KG1 (cell line): ENCODE data around the gene GFOD1.

Source experiments
- DNase-seq: peaks from one replicate; lab custom pipeline; 2025; lab: John Stamatoyannopoulos, UW

GFOD1 gene

GRCh38 chr6:13425270-13425873 lies 62.0 kb downstream of the GFOD1 start:
- DNase-seq, result no peak

DNA sequence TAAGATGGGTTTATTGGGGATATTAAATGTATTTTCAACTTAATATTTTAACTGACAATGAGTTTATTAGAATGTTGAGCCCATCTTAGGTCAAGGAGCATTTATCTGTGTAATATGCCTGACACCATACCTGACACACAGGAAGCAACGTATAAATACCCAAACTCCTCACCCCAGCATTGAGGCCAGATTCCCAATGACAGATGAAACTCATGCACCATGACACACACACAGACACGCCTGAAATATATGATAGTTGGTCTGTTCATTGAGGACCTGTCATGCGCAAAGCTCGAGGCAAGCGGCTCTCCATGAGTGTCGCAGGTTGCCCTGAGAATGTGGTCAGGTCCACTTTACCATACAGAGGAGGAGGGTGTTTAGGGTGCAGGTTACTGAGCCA lies 64.1 kb downstream of the GFOD1 start:
- no peak for DNase-seq

GRCh38 chr6:13422681-13423221 lies 64.6 kb downstream of the GFOD1 start:
- no peak for DNase-seq

DNA sequence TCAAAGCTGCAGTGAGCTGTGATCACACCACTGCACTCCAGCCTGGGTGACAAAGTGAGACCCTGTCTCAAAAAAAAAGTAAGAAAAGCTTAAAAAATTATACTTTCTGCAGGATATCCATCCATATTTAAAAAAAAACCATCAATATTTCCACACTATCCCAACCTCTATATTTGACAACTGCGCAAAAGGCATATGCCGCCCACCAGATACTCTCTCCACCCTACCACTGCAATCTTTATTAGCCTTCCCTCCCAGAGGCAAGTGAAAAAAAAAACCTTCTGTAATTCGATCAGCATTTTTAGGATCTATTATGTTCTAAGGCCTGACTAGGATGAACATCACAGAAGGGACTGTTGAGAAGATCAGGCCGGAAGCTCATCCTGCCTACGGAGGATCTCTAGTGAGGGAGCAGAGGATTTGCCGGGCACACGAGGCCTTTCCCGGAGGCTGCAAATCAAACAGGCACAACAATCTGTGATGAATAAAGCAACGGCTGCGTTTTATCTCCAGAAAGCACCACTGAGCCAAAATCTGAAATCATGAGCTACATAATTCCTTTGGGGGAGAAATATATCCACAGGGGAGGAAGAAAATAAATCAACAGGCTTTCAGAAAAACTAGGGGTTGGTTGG lies 65.9 kb downstream of the GFOD1 start:
- DNase-seq, result no peak

DNA sequence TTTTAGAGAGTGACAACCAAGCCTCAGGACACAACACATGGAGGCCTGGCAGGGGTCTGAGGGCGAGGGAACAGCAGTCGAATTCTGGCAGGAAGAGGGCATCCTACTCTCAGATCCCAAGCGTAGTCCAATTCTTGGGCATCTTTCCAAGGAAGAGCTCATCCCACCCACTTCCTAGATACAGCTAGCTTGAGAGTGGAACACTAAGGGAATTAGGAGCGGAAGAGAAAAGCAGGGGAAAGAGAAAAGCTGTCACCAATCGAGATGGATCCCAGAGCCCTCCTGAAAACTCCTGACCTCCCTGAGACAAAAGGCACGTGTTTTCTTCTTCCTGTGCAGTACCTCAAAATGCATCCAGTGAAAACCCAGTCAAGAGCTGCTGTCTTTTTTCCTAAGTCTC lies 67.1 kb downstream of the GFOD1 start:
- DNase-seq, result no peak

DNA sequence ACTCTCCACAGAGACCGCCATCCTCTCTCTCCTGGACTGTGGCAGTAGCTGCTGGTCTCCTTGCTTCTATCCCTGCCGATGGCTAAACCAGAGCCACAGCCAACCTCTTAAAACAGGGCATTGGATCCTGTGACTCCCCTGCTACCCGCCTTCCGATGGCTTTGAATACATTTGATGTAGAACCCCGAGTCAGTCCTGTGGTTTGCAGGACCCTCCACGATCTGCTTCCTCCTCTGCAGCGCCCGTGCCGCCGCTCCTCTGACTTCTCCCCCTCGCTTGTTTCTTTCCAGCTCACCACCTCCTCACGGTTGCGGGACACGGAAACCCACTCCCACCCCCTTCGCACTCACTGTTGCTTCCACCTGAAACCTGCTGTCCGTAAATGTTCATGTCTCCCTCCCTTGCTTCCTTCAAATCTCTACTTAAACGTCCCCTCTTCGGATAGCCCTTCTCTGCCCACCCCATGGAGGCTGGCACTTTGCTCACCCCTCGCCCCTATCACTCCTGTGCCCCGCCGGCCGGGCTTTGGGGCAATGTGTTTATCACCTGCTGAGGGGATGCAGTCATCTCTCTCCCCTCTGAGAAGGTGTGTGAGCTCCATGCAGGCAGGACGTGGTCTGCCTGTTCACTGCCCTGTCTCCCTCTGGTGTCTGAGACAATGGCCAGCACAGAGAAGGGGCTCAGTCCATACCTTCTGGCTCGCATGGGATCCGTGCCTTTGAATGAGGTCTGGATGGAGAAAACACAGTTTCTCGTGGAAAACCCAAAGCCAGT lies 67.8 kb downstream of the GFOD1 start:
- DNase-seq, result no peak

DNA sequence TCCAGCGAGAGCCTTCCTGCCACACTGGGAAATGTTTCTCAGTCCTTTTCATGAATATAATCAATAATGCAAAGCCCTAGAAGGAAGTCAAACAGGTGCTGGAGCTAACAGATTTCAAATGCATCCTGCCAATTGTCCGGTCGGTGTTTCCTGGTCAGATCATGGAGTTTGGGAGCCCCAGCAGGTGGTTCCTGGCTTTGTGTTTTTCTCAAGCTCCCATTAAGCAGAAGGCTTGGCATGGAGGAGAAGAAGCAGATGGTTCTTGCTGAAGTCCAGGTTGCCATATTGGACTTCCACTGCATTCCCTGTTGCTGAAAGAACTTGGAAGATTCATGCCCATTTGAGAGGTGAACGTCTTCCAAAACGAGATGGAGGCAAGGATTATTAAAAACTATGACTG lies 68.6 kb downstream of the GFOD1 start:
- DNase-seq, result no peak

- DNase-seq, result no peak
Measured at GRCh38 chr6:13417954-13418353, 69.4 kb downstream of the GFOD1 start.

DNA sequence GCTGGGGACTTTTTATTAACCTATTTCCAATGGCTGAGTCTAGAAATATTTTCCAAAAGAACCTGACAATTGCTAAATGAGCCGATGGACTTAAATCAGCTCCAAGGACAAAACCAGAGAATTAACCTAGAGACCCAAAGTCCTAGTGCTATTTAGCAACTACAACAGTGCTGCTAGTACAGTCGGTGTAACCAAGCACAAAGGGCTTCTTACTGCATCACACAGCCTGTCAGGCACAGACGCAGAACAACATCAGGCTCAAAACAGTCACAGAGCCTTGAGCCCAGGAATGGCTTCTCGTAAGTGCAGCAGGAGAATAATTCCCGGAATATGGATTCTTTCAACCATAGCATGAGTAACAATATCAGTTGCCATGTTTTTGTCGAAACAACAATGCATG lies 70.0 kb downstream of the GFOD1 start:
- DNase-seq, result no peak

GRCh38 chr6:13415283-13415682 lies 72.1 kb downstream of the GFOD1 start:
- no peak for DNase-seq

DNA sequence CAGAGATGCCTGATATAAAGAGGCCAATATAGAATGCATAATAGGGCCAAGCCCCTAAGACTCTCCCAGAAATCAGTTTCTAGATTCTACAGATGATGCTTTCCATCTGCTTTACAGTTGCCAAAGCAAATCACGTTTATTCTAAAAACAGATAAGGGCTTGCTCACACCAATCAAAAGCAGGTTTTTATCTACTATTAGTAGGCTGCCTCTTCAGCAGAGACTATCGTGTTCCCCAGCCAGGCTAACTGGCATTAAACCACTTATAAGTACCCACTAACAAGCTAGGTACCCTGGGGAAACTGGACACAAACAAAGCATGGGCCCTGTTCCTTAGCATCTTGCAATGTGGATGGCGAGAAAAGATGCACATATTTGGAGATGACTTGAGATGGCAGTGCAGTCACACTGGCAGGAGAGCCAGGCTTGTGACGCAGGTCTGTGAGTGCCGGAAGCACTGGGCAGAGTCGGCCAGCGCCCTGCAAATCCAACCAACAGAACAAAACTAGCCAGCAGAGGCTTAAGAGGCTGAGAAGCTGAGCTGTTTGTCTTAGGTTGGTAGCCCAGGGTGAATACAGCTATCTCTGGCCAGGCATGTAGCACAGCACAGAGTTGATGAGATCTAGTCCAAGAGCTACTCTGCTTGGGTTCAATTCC lies 73.4 kb downstream of the GFOD1 start:
- no peak for DNase-seq

- no peak for DNase-seq
Measured at GRCh38 chr6:13413466-13413862, 73.9 kb downstream of the GFOD1 start.

- no peak for DNase-seq
Measured at GRCh38 chr6:13412639-13413465, 74.5 kb downstream of the GFOD1 start.

DNA sequence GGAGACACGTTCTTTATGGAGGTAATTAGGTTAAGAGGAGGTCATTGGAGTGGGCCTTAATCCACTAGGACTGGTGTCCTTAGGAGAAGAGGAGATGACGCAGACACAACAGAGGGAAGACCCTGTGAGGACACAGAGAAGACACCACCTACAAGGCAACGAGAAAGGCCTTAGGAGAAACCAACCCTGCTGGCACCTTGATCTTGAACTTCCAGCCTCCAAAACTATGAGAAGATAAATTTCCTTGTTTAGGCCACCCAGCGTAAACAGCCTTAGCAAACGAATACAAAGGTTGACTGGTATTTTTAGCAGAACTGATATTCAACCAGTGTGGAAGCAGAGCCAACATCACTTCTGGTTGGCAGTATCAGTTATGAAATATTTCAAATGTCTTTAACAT lies 75.2 kb downstream of the GFOD1 start:
- DNase-seq, result no peak

- DNase-seq, result no peak
Measured at GRCh38 chr6:13411484-13411883, 75.9 kb downstream of the GFOD1 start.

- no peak for DNase-seq
Measured at GRCh38 chr6:13409991-13410390, 77.4 kb downstream of the GFOD1 start.

DNA sequence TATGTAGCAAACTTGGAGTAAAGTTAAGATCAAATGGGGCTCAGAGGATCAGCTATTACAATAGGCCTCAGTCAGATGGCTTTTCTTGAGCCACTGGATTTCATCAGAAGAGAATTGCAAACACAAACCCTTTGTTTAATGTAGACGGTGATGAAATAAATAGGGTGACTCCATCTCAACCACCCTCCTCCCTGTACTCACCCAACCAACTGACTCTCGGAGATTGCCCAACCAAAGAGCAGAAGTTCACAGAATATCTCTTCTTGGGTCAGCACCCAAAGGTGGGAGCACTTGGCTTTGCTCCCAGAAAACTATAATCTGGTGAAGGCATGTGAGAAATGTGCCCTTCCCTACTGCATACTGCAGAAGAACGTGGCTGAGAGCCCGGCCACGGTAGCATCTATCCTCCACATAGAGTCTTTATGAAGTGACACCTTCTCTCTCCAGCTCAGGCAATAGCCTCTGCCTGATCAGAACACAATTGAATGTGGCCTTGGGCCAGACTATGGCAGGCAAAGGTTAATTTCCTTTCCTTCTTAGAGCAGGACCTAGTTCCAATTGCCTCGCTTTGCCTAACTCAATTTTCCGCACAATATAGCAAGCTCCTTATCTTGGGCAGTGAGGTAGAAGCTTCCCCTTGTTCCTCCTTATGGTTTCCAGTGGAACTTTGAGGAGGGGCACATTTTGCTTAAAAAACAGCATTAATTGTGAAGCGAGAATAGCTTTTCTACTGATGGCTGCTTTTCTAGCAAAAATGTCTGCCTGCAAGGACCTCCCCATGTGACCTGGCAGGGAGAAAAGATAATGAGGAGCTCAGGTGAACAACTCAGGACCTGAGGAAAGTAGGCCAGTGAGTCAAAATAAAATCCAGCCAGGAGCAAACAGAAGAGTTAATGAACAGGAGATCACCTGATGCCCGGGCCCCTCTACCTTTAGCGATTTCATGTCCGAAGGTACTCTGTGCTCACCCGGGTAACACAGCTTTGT lies 79.4 kb downstream of the GFOD1 start:
- DNase-seq, result no peak

DNA sequence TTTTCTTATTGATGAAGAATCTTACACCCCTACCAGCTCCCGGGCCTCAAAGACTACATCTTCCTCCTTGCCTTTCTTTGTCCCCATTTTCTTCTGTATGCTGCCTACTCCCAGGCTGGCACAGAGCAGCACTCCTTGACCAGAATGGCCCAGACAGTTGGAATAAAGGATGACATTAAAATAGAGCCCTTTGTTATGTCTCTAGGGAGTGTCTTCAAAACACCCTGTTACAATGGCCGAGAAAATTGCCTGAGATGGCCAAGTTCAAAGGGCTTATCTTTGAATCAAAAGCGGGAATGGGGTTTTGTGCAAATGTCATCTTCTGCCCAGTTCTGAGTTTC lies 80.1 kb downstream of the GFOD1 start:
- DNase-seq, result no peak

GRCh38 chr6:13406781-13407180 lies 80.6 kb downstream of the GFOD1 start:
- no peak for DNase-seq

GRCh38 chr6:13405961-13406477 lies 81.4 kb downstream of the GFOD1 start:
- no peak for DNase-seq
